ENCODE results near the gene AP2M1. TPM values are rescaled to one million over a fixed set of nuclear protein-coding genes. Genes with fewer than 3 reads are reported as not detected.
"Not testable (repeated sequence)": the region's sequence is repeated elsewhere in the genome, so short reads cannot be mapped to it uniquely, and the experiment has no call there.

The AP2M1 gene
- total and polyA plus RNA-seq, 4 donors: 234 to 250 (median 243) TPM

DNA sequence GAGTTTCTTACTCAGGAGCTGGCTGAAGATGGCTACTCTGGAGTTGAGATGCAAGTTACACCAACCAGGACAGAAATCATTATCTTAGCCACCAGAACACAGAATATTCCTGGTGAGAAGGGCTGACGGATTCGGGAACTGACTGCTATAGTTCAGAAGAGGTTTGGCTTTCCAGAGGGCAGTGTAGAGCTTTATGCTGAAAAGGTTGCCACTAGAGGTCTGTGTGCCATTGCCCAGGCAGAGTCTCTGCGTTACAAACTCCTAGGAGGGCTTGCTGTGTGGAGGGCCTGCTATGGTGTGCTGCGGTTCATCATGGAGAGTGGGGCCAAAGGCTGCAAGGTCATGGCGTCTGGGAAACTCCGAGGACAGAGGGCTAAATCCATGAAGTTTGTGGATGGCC lies 24.9 kb upstream of the AP2M1 start:
- intact Hi-C loops (cut with DNase I): loop anchor here in 1 of 2 donors (5.0 kb wide), 1 partner anchor 38 kb away; the partner anchor contains the start of gene ABCF3
- not testable (repeated sequence) for H3K4me1 ChIP-seq (ENCODE audit: control insufficient read depth in 1 of 2, insufficient read depth in 2 of 2, low read length in 2 of 2); H3K36me3 ChIP-seq (ENCODE audit: control insufficient read depth in 1 of 2, insufficient read depth in 2 of 2, low read length in 1 of 2); DNase-seq; ATAC-seq (ENCODE audit: low FRiP score); H3K4me3 ChIP-seq (ENCODE audit: low read length in 2 of 2); H3K9me3 ChIP-seq (ENCODE audit: control insufficient read depth, low read length); H3K27ac ChIP-seq (ENCODE audit: low read depth in 1 of 2, low read length in 2 of 2); H3K27me3 ChIP-seq (ENCODE audit: control insufficient read depth in 1 of 2, insufficient read depth in 2 of 2, low read length in 1 of 2)
- WGBS, 2 donors: 38 to 44% methylated on average over 6 of the region's 6 CpGs

DNA sequence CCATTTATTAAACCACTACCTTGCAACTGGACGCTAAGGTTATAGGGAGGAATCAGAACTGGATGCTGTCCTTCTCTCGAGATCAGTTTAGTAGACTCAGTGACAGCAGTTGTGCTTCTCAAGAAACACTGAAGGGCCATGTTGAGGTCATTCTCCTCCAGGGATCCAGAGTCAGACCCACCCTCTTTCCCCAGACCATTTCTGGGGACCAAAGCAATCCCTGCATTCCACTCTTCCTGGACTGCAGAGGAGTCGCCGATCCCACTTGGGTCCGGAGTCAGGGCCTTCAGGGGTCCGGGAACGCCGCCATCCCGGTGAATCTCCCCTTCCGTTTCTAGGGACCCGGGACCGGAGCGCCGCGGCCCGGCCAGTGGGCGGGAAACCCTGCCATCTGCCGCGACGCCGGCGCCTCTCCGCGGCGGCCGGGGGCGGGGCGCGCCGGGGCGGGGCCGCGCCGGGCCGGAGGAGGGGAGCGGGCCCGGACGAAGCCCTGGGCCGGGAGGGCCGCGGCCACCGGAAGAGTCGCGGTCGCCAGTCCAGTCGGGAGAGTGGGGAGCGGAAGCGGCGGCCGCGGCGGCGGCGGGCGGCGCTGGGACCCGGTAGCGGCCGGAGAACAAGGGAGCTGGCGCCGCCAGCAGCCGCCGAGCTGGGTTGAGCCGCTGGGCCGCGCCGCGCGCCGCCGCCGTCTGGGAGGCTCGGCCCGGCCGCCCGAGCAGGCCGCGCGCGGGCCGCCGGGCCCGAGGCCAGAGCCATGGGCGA lies 19.6 kb upstream of the AP2M1 start, which contains the start of gene DVL3:
TSS of gene DVL3 (plus strand) at position 493 of the 759 bp plus-strand sequence. CDS start at position 752, 259 bp downstream.
- H3K27ac ChIP-seq (ENCODE audit: low read depth in 1 of 2, low read length in 2 of 2): peak within 1 kb of the TSS; percentile 34 to 81
- intact Hi-C loops (cut with DNase I): loop anchor here in 1 of 2 donors (5.0 kb wide), 1 partner anchor 92 kb away; the partner anchor contains the start of genes ALG3 and EEF1AKMT4
- DNase-seq: peak; percentile 81 to 91
- ATAC-seq (ENCODE audit: low FRiP score): peak; percentile 85
- WGBS, 2 donors: 1% methylated on average over 38 to 84 of the region's 84 CpGs
- H3K4me1 ChIP-seq (ENCODE audit: control insufficient read depth in 1 of 2, insufficient read depth in 2 of 2, low read length in 2 of 2): peaks cover 0 to 2% of the 10 kb centered on the region in 2 donors
- H3K27me3 ChIP-seq (ENCODE audit: control insufficient read depth in 1 of 2, insufficient read depth in 2 of 2, low read length in 1 of 2): no peaks in the 10 kb centered on the region
- no peaks in the 10 kb centered on the region for H3K9me3 ChIP-seq (ENCODE audit: control insufficient read depth, low read length)
- peak within 1 kb of the TSS; percentile 65 to 82 for H3K4me3 ChIP-seq (ENCODE audit: low read length in 2 of 2)
- H3K36me3 ChIP-seq (ENCODE audit: control insufficient read depth in 1 of 2, insufficient read depth in 2 of 2, low read length in 1 of 2): no peaks in the 10 kb centered on the region

GRCh38 chr3:184155644-184156521 lies 18.8 kb upstream of the AP2M1 start:
- Histone ChIP-seq H3K4me1 (ENCODE audit: control insufficient read depth in 1 of 2, insufficient read depth in 2 of 2, low read length in 2 of 2) (peaks cover 0 to 2% of the 10 kb centered on the region in 2 donors), H3K9me3 (ENCODE audit: control insufficient read depth, low read length) (no peaks in the 10 kb centered on the region), H3K27ac (ENCODE audit: low read depth in 1 of 2, low read length in 2 of 2) (peak overlapping the region; percentile 34 to 81), H3K27me3 (ENCODE audit: control insufficient read depth in 1 of 2, insufficient read depth in 2 of 2, low read length in 1 of 2) (no peaks in the 10 kb centered on the region), H3K36me3 (ENCODE audit: control insufficient read depth in 1 of 2, insufficient read depth in 2 of 2, low read length in 1 of 2) (no peaks in the 10 kb centered on the region), H3K4me3 (ENCODE audit: low read length in 2 of 2) (peak overlapping the region; percentile 65 to 82)
- WGBS, 2 donors: 0 to 1% methylated on average over 45 to 47 of the region's 47 CpGs
- peak; percentile 49 for ATAC-seq (ENCODE audit: low FRiP score)
- peak; percentile 72 to 84 for DNase-seq
- intact Hi-C loops (cut with DNase I): loop anchor here in 1 of 2 donors (5.0 kb wide), 1 partner anchor 91 kb away; the partner anchor contains the start of genes ALG3 and EEF1AKMT4

GRCh38 chr3:184156522-184156955 lies 18.1 kb upstream of the AP2M1 start:
- Histone ChIP-seq H3K27me3 (ENCODE audit: control insufficient read depth in 1 of 2, insufficient read depth in 2 of 2, low read length in 1 of 2) (no peaks in the 10 kb centered on the region), H3K36me3 (ENCODE audit: control insufficient read depth in 1 of 2, insufficient read depth in 2 of 2, low read length in 1 of 2) (no peaks in the 10 kb centered on the region), H3K4me3 (ENCODE audit: low read length in 2 of 2) (peak overlapping the region; percentile 65 to 82), H3K27ac (ENCODE audit: low read depth in 1 of 2, low read length in 2 of 2) (peak overlapping the region in 1 of 2 donors; percentile 62), H3K9me3 (ENCODE audit: control insufficient read depth, low read length) (no peaks in the 10 kb centered on the region), H3K4me1 (ENCODE audit: control insufficient read depth in 1 of 2, insufficient read depth in 2 of 2, low read length in 2 of 2) (peaks cover 0 to 2% of the 10 kb centered on the region in 2 donors)
- DNase-seq: peak; percentile 76 to 81
- WGBS, 2 donors: 0 to 1% methylated on average over 4 to 6 of the region's 6 CpGs
- intact Hi-C loops (cut with DNase I): loop anchor here in 1 of 2 donors (5.0 kb wide), 1 partner anchor 91 kb away; the partner anchor contains the start of genes ALG3 and EEF1AKMT4
- peak; percentile 78 for ATAC-seq (ENCODE audit: low FRiP score)

DNA sequence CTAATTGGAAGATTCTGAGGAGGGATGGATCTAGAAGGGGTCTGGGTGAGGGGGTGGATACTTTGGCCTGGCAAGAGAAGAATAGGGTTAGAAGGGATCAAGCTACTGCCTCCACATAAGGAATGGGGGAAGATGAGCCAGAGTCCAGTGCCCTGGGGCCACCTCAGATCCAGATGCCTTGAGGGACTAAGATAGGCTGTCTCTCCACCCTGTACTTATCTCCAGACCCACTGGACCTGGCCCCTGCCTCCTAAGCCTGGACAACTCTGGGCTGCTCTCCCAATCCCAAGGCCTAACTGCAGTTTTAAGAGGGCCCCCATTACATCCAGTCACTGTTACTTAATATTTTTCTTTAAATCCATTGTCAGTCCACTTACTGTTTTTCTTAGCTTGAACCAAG lies 17.4 kb upstream of the AP2M1 start:
- peak overlapping the region; percentile 65 to 82 for H3K4me3 ChIP-seq (ENCODE audit: low read length in 2 of 2)
- H3K27me3 ChIP-seq (ENCODE audit: control insufficient read depth in 1 of 2, insufficient read depth in 2 of 2, low read length in 1 of 2): no peaks in the 10 kb centered on the region
- intact Hi-C loops (cut with DNase I): loop anchor here in 1 of 2 donors (5.0 kb wide), 1 partner anchor 90 kb away; the partner anchor contains the start of genes ALG3 and EEF1AKMT4
- H3K4me1 ChIP-seq (ENCODE audit: control insufficient read depth in 1 of 2, insufficient read depth in 2 of 2, low read length in 2 of 2): peaks cover 0 to 2% of the 10 kb centered on the region in 2 donors
- peak overlapping the region in 1 of 2 donors; percentile 62 for H3K27ac ChIP-seq (ENCODE audit: low read depth in 1 of 2, low read length in 2 of 2)
- ATAC-seq (ENCODE audit: low FRiP score): no peak
- no peaks in the 10 kb centered on the region for H3K36me3 ChIP-seq (ENCODE audit: control insufficient read depth in 1 of 2, insufficient read depth in 2 of 2, low read length in 1 of 2)
- no peak for DNase-seq
- no peaks in the 10 kb centered on the region for H3K9me3 ChIP-seq (ENCODE audit: control insufficient read depth, low read length)

DNA sequence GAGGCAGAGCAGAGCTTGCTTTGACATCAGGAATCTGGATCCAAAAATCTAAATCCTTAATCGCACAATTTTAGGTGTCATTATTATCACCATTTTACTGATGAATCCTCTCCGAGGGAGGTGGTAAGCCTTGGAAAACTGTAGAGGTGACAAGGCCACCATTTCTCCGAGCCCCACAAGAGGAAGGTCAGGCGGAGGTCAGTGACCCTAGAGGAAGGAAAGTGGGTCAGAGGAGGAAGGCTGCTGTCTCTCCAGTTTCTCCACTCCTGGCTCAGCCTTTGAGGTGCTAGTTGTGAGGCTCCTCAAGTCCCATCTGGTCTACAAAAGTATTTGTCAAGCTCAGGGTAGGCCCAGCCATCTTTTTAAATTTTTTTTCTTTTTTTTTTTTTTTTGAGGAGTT lies 16.3 kb upstream of the AP2M1 start:
- H3K27me3 ChIP-seq (ENCODE audit: control insufficient read depth in 1 of 2, insufficient read depth in 2 of 2, low read length in 1 of 2): no peaks in the 10 kb centered on the region
- WGBS, 2 donors: 83 to 84% methylated on average over 4 of the region's 4 CpGs
- H3K9me3 ChIP-seq (ENCODE audit: control insufficient read depth, low read length): no peaks in the 10 kb centered on the region
- no peak overlapping the region for H3K4me3 ChIP-seq (ENCODE audit: low read length in 2 of 2)
- no peaks in the 10 kb centered on the region for H3K36me3 ChIP-seq (ENCODE audit: control insufficient read depth in 1 of 2, insufficient read depth in 2 of 2, low read length in 1 of 2)
- DNase-seq (no peak), ATAC-seq (ENCODE audit: low FRiP score) (no peak)
- peaks cover 0 to 2% of the 10 kb centered on the region in 2 donors for H3K4me1 ChIP-seq (ENCODE audit: control insufficient read depth in 1 of 2, insufficient read depth in 2 of 2, low read length in 2 of 2)
- intact Hi-C loops (cut with DNase I): loop anchor here in 1 of 2 donors (5.0 kb wide), 1 partner anchor 89 kb away; the partner anchor contains the start of genes ALG3 and EEF1AKMT4
- no peak overlapping the region for H3K27ac ChIP-seq (ENCODE audit: low read depth in 1 of 2, low read length in 2 of 2)

DNA sequence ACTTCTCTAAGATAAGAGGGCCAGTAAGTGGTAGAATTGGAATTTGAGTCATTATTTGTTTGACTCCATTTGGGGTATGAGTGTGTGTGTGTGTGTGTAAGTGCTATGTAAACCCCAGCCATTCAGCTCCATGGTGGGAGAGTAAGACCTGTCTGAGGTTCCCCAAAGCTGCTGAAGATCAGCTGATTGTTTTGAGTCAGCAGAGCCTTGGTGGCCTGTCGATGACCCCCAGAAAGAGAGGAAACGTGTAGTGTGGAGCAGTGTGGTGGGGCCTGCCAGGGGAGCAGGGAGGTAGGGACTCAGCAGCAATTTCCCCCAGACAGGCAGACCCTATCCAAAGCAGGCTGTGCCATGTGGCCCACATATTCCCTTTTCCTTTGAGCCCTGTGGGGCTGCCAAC lies 14.2 kb upstream of the AP2M1 start:
- intact Hi-C loops (cut with DNase I): no loop called here
- DNase-seq (no peak), ATAC-seq (ENCODE audit: low FRiP score) (peak; percentile 2)
- no peak overlapping the region for H3K4me3 ChIP-seq (ENCODE audit: low read length in 2 of 2)
- H3K27ac ChIP-seq (ENCODE audit: low read depth in 1 of 2, low read length in 2 of 2): peak overlapping the region in 1 of 2 donors; percentile 28
- H3K27me3 ChIP-seq (ENCODE audit: control insufficient read depth in 1 of 2, insufficient read depth in 2 of 2, low read length in 1 of 2): no peaks in the 10 kb centered on the region
- WGBS, 2 donors: 3 to 28% methylated on average over 2 of the region's 2 CpGs
- H3K36me3 ChIP-seq (ENCODE audit: control insufficient read depth in 1 of 2, insufficient read depth in 2 of 2, low read length in 1 of 2): peaks cover 1 to 5% of the 10 kb centered on the region in 2 donors
- no peaks in the 10 kb centered on the region for H3K9me3 ChIP-seq (ENCODE audit: control insufficient read depth, low read length)
- peaks cover 0 to 2% of the 10 kb centered on the region in 2 donors for H3K4me1 ChIP-seq (ENCODE audit: control insufficient read depth in 1 of 2, insufficient read depth in 2 of 2, low read length in 2 of 2)

DNA sequence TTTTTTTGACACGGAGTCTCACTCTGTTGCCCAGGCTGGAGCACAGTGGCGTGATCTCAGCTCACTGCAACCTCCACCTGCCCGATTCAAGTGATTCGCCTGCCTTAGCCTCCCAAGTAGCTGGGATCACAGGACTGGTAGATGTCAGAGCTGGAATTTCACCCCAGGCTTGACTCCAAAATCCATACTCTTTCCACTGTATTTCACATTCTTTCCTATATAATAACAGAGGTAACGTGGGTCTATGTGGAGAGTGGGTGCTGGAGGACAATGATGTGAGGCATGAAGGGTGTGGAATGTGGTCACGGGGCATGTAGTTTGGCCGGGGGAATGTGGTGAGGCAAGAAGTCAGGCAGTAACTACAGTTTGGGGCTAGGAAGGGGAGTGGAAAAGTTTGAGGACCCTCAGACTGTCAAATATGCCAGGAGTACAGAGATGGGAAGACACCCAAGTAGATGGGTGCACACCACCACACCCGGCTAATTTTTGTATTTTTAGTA lies 12.0 kb upstream of the AP2M1 start:
- not testable (repeated sequence) for H3K4me1 ChIP-seq (ENCODE audit: control insufficient read depth in 1 of 2, insufficient read depth in 2 of 2, low read length in 2 of 2)
- WGBS, 2 donors: 57 to 66% methylated on average over 8 of the region's 8 CpGs

More for the DNA sequence above, 12.0 kb upstream of the AP2M1 start:
- intact Hi-C loops (cut with DNase I); H3K27me3 ChIP-seq (ENCODE audit: control insufficient read depth in 1 of 2, insufficient read depth in 2 of 2, low read length in 1 of 2); H3K27ac ChIP-seq (ENCODE audit: low read depth in 1 of 2, low read length in 2 of 2); H3K4me3 ChIP-seq (ENCODE audit: low read length in 2 of 2); DNase-seq; H3K9me3 ChIP-seq (ENCODE audit: control insufficient read depth, low read length); ATAC-seq (ENCODE audit: low FRiP score); H3K36me3 ChIP-seq (ENCODE audit: control insufficient read depth in 1 of 2, insufficient read depth in 2 of 2, low read length in 1 of 2): not testable (repeated sequence)

Data from aorta (tissue), 5 donors.